ENCODE measurements around the gene MIS12. TPM values are rescaled to one million over a fixed set of nuclear protein-coding genes. Genes with fewer than 3 reads are reported as not detected.

Gene MIS12
- total RNA-seq, 1 experiment from 2014 or later = 14.7 TPM

GRCh38 chr17:5514976-5515375 is 28.6 kb downstream of the MIS12 start:
- no peak for ATAC-seq

More at GRCh38 chr17:5514976-5515375, 28.6 kb downstream of the MIS12 start:
- Histone ChIP-seq H3K9me3 (ENCODE audit: control insufficient read depth in 1 of 2, insufficient read depth in 1 of 2, low read depth in 1 of 2, low read length in 2 of 2) (no peaks in the 10 kb centered on the region), H3K9ac (ENCODE audit: low read length) (no peak overlapping the region), H3K4me3 (replicated peaks in 1 of 2; ENCODE audit: low read depth in 1 of 2, low read length in 2 of 2) (no peak overlapping the region), H3K4me2 (ENCODE audit: low read length) (no peak overlapping the region), H3K9me2 (ENCODE audit: insufficient read depth) (no peaks in the 10 kb centered on the region), H3K27ac (ENCODE audit: low read depth, low read length) (no peak overlapping the region), H3K79me2 (ENCODE audit: insufficient read depth, low read length) (no peaks in the 10 kb centered on the region), H2AFZ (ENCODE audit: low read depth, low read length, poor library complexity, severe bottlenecking) (no peak overlapping the region), H3K27me3 (ENCODE audit: insufficient read depth, low read length) (no peaks in the 10 kb centered on the region), H4K20me1 (ENCODE audit: insufficient read depth) (no peaks in the 10 kb centered on the region), H3K4me1 (ENCODE audit: control insufficient read depth in 1 of 2, insufficient read depth in 2 of 2, low read length in 2 of 2) (peaks cover 13 to 19% of the 10 kb centered on the region in 2 experiments; a peak in 3 of 4 replicates), H3K36me3 (ENCODE audit: control insufficient read depth in 1 of 2, insufficient read depth in 2 of 2, low read length in 2 of 2) (no peaks in the 10 kb centered on the region)
- CTCF ChIA-PET = no interaction called here
- no peak for DNase-seq (ENCODE audit: low read depth, low spot score)
- TF ChIP-seq CTCF (IDR thresholded peaks at IDR 0.05 in 2 of 3, conservative IDR thresholded peaks at IDR 0.05 in 1 of 3; ENCODE audit: borderline replicate concordance in 1 of 3, insufficient read depth in 1 of 3, low read depth in 2 of 3, low read length in 2 of 3) (no peak), EZH2 (IDR thresholded peaks at IDR 0.05) (no peak), SRF (IDR thresholded peaks at IDR 0.05; ENCODE audit: low read depth) (no peak), REST (IDR thresholded peaks at IDR 0.05; ENCODE audit: low read depth) (no peak), ATF3 (IDR thresholded peaks at IDR 0.05) (no peak), ELF1 (IDR thresholded peaks at IDR 0.05; ENCODE audit: borderline replicate concordance, low read depth) (no peak), POLR2A (IDR thresholded peaks at IDR 0.05; ENCODE audit: borderline replicate concordance, extremely low read depth, insufficient read depth, insufficient read length) (no peak), TCF7L2 (IDR thresholded peaks at IDR 0.05; ENCODE audit: borderline replicate concordance, extremely low read depth, insufficient read depth, insufficient read length) (no peak), SP1 (IDR thresholded peaks at IDR 0.05; ENCODE audit: low read depth) (no peak)
- intact Hi-C loops (cut with micrococcal nuclease) = no loop called here
- POLR2A ChIA-PET = no interaction called here
- BruUV-seq (replicated peaks) = no TSS peak
- RAD21 ChIA-PET (ENCODE audit: low non-redundant PET in 1 of 2, low total read pairs in 2 of 2, uncharacterized antibody in 2 of 2, unreplicated experiment in 2 of 2) = no interaction called here
